ENCODE data around the gene MS4A3.
"Not testable (repeated sequence)": the region's sequence is repeated elsewhere in the genome, so short reads cannot be mapped to it uniquely, and the experiment has no call there.

DNA sequence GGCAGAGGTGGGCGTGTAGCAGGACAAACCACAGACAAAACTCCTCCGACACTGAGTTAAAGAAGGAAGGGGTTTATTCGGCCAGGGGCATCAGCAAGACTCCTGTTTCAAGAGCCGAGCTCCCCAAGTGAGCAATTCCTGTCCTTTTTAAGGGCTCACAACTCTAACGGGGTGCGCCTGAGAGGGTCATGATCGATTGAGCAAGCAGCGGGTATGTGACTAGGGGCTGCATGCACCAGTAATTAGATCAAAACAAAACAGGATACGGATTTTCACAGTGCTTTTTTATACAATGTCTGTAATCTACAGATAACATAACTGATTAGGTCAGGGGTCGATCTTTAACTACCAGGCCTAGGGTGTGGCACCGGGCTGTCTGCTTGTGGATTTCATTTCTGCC, 44.9 kb downstream of the MS4A3 start:
- not testable (repeated sequence) for TF ChIP-seq EZH2 (IDR thresholded peaks at IDR 0.05; ENCODE audit: insufficient read depth, poor library complexity, severe bottlenecking); EZH2phosphoT487 (IDR thresholded peaks at IDR 0.05; ENCODE audit: insufficient read depth, low read depth)

Measured in GM23248 (cell line).